Activated naive CD4-positive, alpha-beta T cell treated with anti-CD3 and anti-CD28 coated beads, Interleukin-2, amount 10 ng/mL, durations not matched to agents 7 days and 5 days (primary cell): Measurements from ENCODE around the gene PIH1D1.

Experiments
- CTCF ChIA-PET: fragments of 350-600 bp; sonication (Branson Sonifier 250); formaldehyde crosslinking; loops from one replicate; lab custom pipeline; 2021; ENCODE audit warnings: antibody characterized with exemption; lab: Charles Lee
- DNase-seq: peaks from one replicate; pipeline ENCODE4 v3.0.0-alpha.2; 2020
- H3K27ac Mint-ChIP-seq: one replicate; pipeline ENCODE4 v1.8.0; 2021; ENCODE audit warnings: mild to moderate bottlenecking, moderate library complexity, mixed read lengths
- H3K27me3 Mint-ChIP-seq: one replicate; pipeline ENCODE4 v1.8.0; 2021; ENCODE audit warnings: mild to moderate bottlenecking, mixed read lengths
- H3K36me3 Mint-ChIP-seq: one replicate; pipeline ENCODE4 v1.8.0; 2021; ENCODE audit warnings: mixed read lengths
- H3K4me1 Mint-ChIP-seq: one replicate; pipeline ENCODE4 v1.8.0; 2021; ENCODE audit warnings: mixed read lengths
- H3K4me3 Mint-ChIP-seq: one replicate; pipeline ENCODE4 v1.8.0; 2021; ENCODE audit warnings: mild to moderate bottlenecking, moderate library complexity, mixed read lengths
- H3K9me3 Mint-ChIP-seq: one replicate; pipeline ENCODE4 v1.8.0; 2021; ENCODE audit warnings: mixed read lengths

The PIH1D1 gene

GRCh38 chr19:49488863-49489537 is 37.4 kb upstream of the PIH1D1 start:
- H3K4me1 Mint-ChIP-seq = peaks cover 57% of the 10 kb centered on the region
- peak overlapping the region; percentile 100 for H3K4me3 Mint-ChIP-seq
- peaks cover 8% of the 10 kb centered on the region for H3K27me3 Mint-ChIP-seq
- H3K27ac Mint-ChIP-seq = peak overlapping the region; percentile 97
- no peaks in the 10 kb centered on the region for H3K9me3 Mint-ChIP-seq
- peaks cover 78% of the 10 kb centered on the region for H3K36me3 Mint-ChIP-seq
- CTCF ChIA-PET = interaction anchor here (1.4 to 2.2 kb wide), 2 partner anchors 16 to 58 kb away, joined by 3 to 9 read pairs; partner anchors contain the start of gene FLT3LG
- DNase-seq = no peak

GRCh38 chr19:49488046-49488862 is 36.6 kb upstream of the PIH1D1 start:
- Mint-ChIP-seq H3K27me3 (peaks cover 8% of the 10 kb centered on the region), H3K36me3 (peaks cover 79% of the 10 kb centered on the region), H3K27ac (peak overlapping the region; percentile 97), H3K9me3 (no peaks in the 10 kb centered on the region), H3K4me1 (peaks cover 60% of the 10 kb centered on the region), H3K4me3 (peak overlapping the region; percentile 100)
- CTCF ChIA-PET = interaction anchor here (0.8 to 2.2 kb wide), 2 partner anchors 12 to 15 kb away, joined by 4 to 9 read pairs; partner anchors contain the start of gene FLT3LG
- DNase-seq = no peak

- Mint-ChIP-seq H3K36me3 (peaks cover 74% of the 10 kb centered on the region), H3K9me3 (no peaks in the 10 kb centered on the region), H3K27me3 (peaks cover 8% of the 10 kb centered on the region), H3K4me3 (peak within 1 kb of the TSS; percentile 100), H3K4me1 (peaks cover 54% of the 10 kb centered on the region), H3K27ac (peak within 1 kb of the TSS; percentile 97)
- peak; percentile 100 for DNase-seq
- CTCF ChIA-PET = interaction anchor here (0.6 to 2.2 kb wide), 3 partner anchors 11 to 165 kb away, joined by 4 to 9 read pairs (median 6); partner anchors contain the start of gene FLT3LG
Measured at GRCh38 chr19:49487277-49488045, 35.8 kb upstream of the PIH1D1 start, which contains the start of gene RPL13A. RPL13A (plus strand) TSS chr19:49487608; CDS start chr19:49487630, 22 bp downstream.

- H3K4me1 Mint-ChIP-seq = peaks cover 56% of the 10 kb centered on the region
- CTCF ChIA-PET = interaction anchor here (0.6 kb wide), 1 partner anchor 164 kb away, joined by 6 read pairs; no protein-coding TSS in a partner anchor
- H3K36me3 Mint-ChIP-seq = peaks cover 71% of the 10 kb centered on the region
- H3K27ac Mint-ChIP-seq = peak overlapping the region; percentile 97
- peak overlapping the region; percentile 100 for H3K4me3 Mint-ChIP-seq
- no peaks in the 10 kb centered on the region for H3K9me3 Mint-ChIP-seq
- peaks cover 8% of the 10 kb centered on the region for H3K27me3 Mint-ChIP-seq
- no peak for DNase-seq
Measured at GRCh38 chr19:49486710-49487276, 35.2 kb upstream of the PIH1D1 start.

- CTCF ChIA-PET = interaction anchor here (2.0 kb wide), 1 partner anchor 10 kb away, joined by 13 read pairs; no protein-coding TSS in a partner anchor
- H3K9me3 Mint-ChIP-seq = no peaks in the 10 kb centered on the region
- DNase-seq = no peak
- peaks cover 55% of the 10 kb centered on the region for H3K4me1 Mint-ChIP-seq
- peaks cover 8% of the 10 kb centered on the region for H3K27me3 Mint-ChIP-seq
- no peak overlapping the region for H3K4me3 Mint-ChIP-seq
- H3K27ac Mint-ChIP-seq = peak overlapping the region; percentile 78
- peaks cover 69% of the 10 kb centered on the region for H3K36me3 Mint-ChIP-seq
Measured at GRCh38 chr19:49486232-49486631, 34.6 kb upstream of the PIH1D1 start.

GRCh38 chr19:49481020-49481683 is 29.5 kb upstream of the PIH1D1 start:
- Mint-ChIP-seq H3K36me3 (peaks cover 48% of the 10 kb centered on the region), H3K27ac (peak overlapping the region; percentile 58), H3K4me3 (no peak overlapping the region), H3K27me3 (no peaks in the 10 kb centered on the region), H3K4me1 (peaks cover 50% of the 10 kb centered on the region), H3K9me3 (no peaks in the 10 kb centered on the region)
- CTCF ChIA-PET = no interaction called here
- no peak for DNase-seq

- Mint-ChIP-seq H3K4me1 (peaks cover 48% of the 10 kb centered on the region), H3K4me3 (peak overlapping the region; percentile 31), H3K27me3 (no peaks in the 10 kb centered on the region), H3K27ac (peak overlapping the region; percentile 49), H3K9me3 (no peaks in the 10 kb centered on the region), H3K36me3 (peaks cover 50% of the 10 kb centered on the region)
- CTCF ChIA-PET = no interaction called here
- DNase-seq = no peak
Measured at GRCh38 chr19:49479975-49480628, 28.5 kb upstream of the PIH1D1 start.

- peak; percentile 89 for DNase-seq
- Mint-ChIP-seq H3K27me3 (peaks cover 6% of the 10 kb centered on the region), H3K4me3 (peak overlapping the region; percentile 89), H3K9me3 (no peaks in the 10 kb centered on the region), H3K36me3 (peaks cover 37% of the 10 kb centered on the region), H3K27ac (peak overlapping the region; percentile 90), H3K4me1 (peaks cover 51% of the 10 kb centered on the region)
- CTCF ChIA-PET = interaction anchor here (0.6 to 1.4 kb wide), 14 partner anchors 9 to 205 kb away, joined by 3 to 13 read pairs (median 4); partner anchors contain the start of genes ALDH16A1, PIH1D1, RPL13A and RPS11
Measured at GRCh38 chr19:49475995-49476880, 24.6 kb upstream of the PIH1D1 start.

GRCh38 chr19:49475191-49475917 is 23.7 kb upstream of the PIH1D1 start:
- peaks cover 32% of the 10 kb centered on the region for H3K36me3 Mint-ChIP-seq
- DNase-seq = peak; percentile 46
- peaks cover 6% of the 10 kb centered on the region for H3K27me3 Mint-ChIP-seq
- CTCF ChIA-PET = interaction anchor here (0.6 to 1.4 kb wide), 9 partner anchors 10 to 189 kb away, joined by 3 to 13 read pairs (median 5); partner anchors contain the start of genes ALDH16A1, PIH1D1 and RPL13A
- H3K4me1 Mint-ChIP-seq = peaks cover 56% of the 10 kb centered on the region
- no peaks in the 10 kb centered on the region for H3K9me3 Mint-ChIP-seq
- H3K27ac Mint-ChIP-seq = peak overlapping the region; percentile 90
- H3K4me3 Mint-ChIP-seq = peak overlapping the region; percentile 89

GRCh38 chr19:49474542-49474924 is 22.9 kb upstream of the PIH1D1 start:
- Mint-ChIP-seq H3K27me3 (peaks cover 6% of the 10 kb centered on the region), H3K27ac (peak overlapping the region; percentile 90), H3K4me1 (peaks cover 58% of the 10 kb centered on the region), H3K9me3 (no peaks in the 10 kb centered on the region), H3K36me3 (peaks cover 23% of the 10 kb centered on the region), H3K4me3 (peak overlapping the region; percentile 89)
- CTCF ChIA-PET = interaction anchor here (2.1 kb wide), 2 partner anchors 14 to 68 kb away, joined by 4 to 9 read pairs; partner anchors contain the start of gene RPL13A
- no peak for DNase-seq
